SK-N-SH (cell line): ENCODE data around the gene DCK. TPM values are rescaled to one million over a fixed set of nuclear protein-coding genes. Genes with fewer than 3 reads are reported as not detected.

Experiments used
- CTCF ChIA-PET: fragments of 300-600, 350-600 bp; formaldehyde crosslinking; extraction: SDS; loops from one replicate; lab custom pipeline; 2021; lab: Yijun Ruan, JAX
- POLR2A ChIA-PET: fragments of 350-600 bp; sonication (Branson Sonifier 250); formaldehyde crosslinking; extraction: SDS; loops from one replicate; lab custom pipeline; 2020; ENCODE audit warnings: antibody characterized with exemption, inconsistent platforms; lab: Yijun Ruan, JAX
- DNase-seq: peaks from one replicate; pipeline ENCODE4 v3.0.0; 2012
- H2AFZ ChIP-seq: fragments of 200-600 bp; sonication (generic); 2 replicates; pipeline ENCODE4 v1.8.1; 2016; ENCODE audit warnings: antibody characterized with exemption, mild to moderate bottlenecking, low read depth
- H3F3A ChIP-seq: fragments of 200-600 bp; sonication (generic); replicated peaks from 2 replicates; pipeline ENCODE3; 2016; ENCODE audit warnings: antibody characterized with exemption, mild to moderate bottlenecking; ENCODE audit not compliant: insufficient read depth
- H3K27ac ChIP-seq, 2 experiments: fragments of 200-500 bp in 1 of 2; fragments of 200-600 bp in 1 of 2; sonication (Bioruptor generic) in 1 of 2; sonication (generic), shearing (Covaris generic) in 1 of 2; 2 replicates each; pipeline versions ENCODE4 v1.5.1 to v1.6.1; 2014 to 2016; ENCODE audit warnings: low read depth in 2 of 2, inconsistent platforms in 1 of 2, low read length in 1 of 2, mild to moderate bottlenecking in 1 of 2, mixed read lengths in 1 of 2
- H3K27me3 ChIP-seq: fragments of 200-600 bp; sonication (generic), shearing (Covaris generic); 2 replicates; pipeline ENCODE4 v1.6.1; 2016; ENCODE audit warnings: mixed run types; ENCODE audit not compliant: insufficient read depth
- H3K36me3 ChIP-seq, 2 experiments: fragments of 200-500 bp in 1 of 2; fragments of 200-600 bp in 1 of 2; sonication (Bioruptor generic) in 1 of 2; sonication (generic) in 1 of 2; replicated peaks in 1 of 2; 2 replicates each; pipeline versions ENCODE3 to v1.5.1; 2014 to 2016; ENCODE audit warnings: low read length in 1 of 2, mild to moderate bottlenecking in 1 of 2; ENCODE audit not compliant: insufficient read depth in 2 of 2, control insufficient read depth in 1 of 2
- H3K4me1 ChIP-seq, 2 experiments: fragments of 200-500 bp in 1 of 2; fragments of 200-600 bp in 1 of 2; sonication (Bioruptor generic) in 1 of 2; sonication (generic), shearing (Covaris generic) in 1 of 2; 2 replicates each; pipeline versions ENCODE4 v1.5.1 to v1.6.1; 2014 to 2016; ENCODE audit warnings: low read depth in 1 of 2, low read length in 1 of 2, mixed run types in 1 of 2; ENCODE audit not compliant: insufficient read depth in 2 of 2, control insufficient read depth in 1 of 2
- H3K4me2 ChIP-seq: fragments of 200-600 bp; sonication (generic), shearing (Covaris generic); 2 replicates; pipeline ENCODE4 v1.6.1; 2017; ENCODE audit warnings: mixed run types
- H3K4me3 ChIP-seq, 2 experiments: fragments of 200-500 bp in 1 of 2; fragments of 200-600 bp in 1 of 2; sonication (Bioruptor generic) in 1 of 2; sonication (generic), shearing (Covaris generic) in 1 of 2; 2 replicates each; pipeline versions ENCODE4 v1.5.1 to v1.8.1; 2014 to 2016; ENCODE audit warnings: low read depth in 2 of 2, inconsistent platforms in 1 of 2, low read length in 1 of 2, mild to moderate bottlenecking in 1 of 2, mixed read lengths in 1 of 2, moderate library complexity in 1 of 2
- H3K79me2 ChIP-seq: fragments of 200-600 bp; sonication (generic); 2 replicates; pipeline ENCODE4 v1.8.1; 2017; ENCODE audit warnings: mild to moderate bottlenecking; ENCODE audit not compliant: insufficient read depth
- H3K9ac ChIP-seq: fragments of 200-600 bp; sonication (generic); 2 replicates; pipeline ENCODE4 v1.6.1; 2017; ENCODE audit warnings: mixed run types
- H3K9me2 ChIP-seq: fragments of 200-600 bp; sonication (generic); 2 replicates; pipeline ENCODE4 v1.6.1; 2017; ENCODE audit warnings: mixed run types
- H3K9me3 ChIP-seq: fragments of 200-600 bp; sonication (generic); 2 replicates; pipeline ENCODE4 v1.6.1; 2017; ENCODE audit warnings: mixed run types, mild to moderate bottlenecking, moderate library complexity
- H4K20me1 ChIP-seq: fragments of 200-600 bp; sonication (generic); 2 replicates; pipeline ENCODE4 v1.6.1; 2017; ENCODE audit warnings: mild to moderate bottlenecking, mixed run types; ENCODE audit not compliant: insufficient read depth
- EP300 ChIP-seq, 2 experiments: IDR thresholded peaks; 2 replicates each; pipeline versions ENCODE4 v1.4.0 to v1.6.1; 2012; ENCODE audit warnings: borderline replicate concordance in 1 of 2, low read depth in 1 of 2, low read length in 1 of 2
- GATA2 ChIP-seq: sonication (generic); formaldehyde crosslinking; IDR thresholded peaks from 2 replicates; pipeline ENCODE4 v1.5.0; 2020; ENCODE audit warnings: mild to moderate bottlenecking, missing genetic modification reagents
- MXI1 ChIP-seq: IDR thresholded peaks from 2 replicates; pipeline ENCODE4 v1.6.1; 2012; ENCODE audit warnings: mild to moderate bottlenecking, low read depth, low read length, improper control_type of control experiment
- NFIC ChIP-seq: IDR thresholded peaks from 2 replicates; pipeline ENCODE4 v1.4.0; 2012; ENCODE audit warnings: borderline replicate concordance
- NRF1 ChIP-seq: IDR thresholded peaks from 2 replicates; pipeline ENCODE4 v1.6.1; 2012; ENCODE audit warnings: low read depth, mild to moderate bottlenecking, low read length
- RCOR1 ChIP-seq: fragments of 150-350 bp; IDR thresholded peaks from 2 replicates; pipeline ENCODE4 v1.6.1; 2017; ENCODE audit warnings: antibody characterized with exemption, low read length
- REST ChIP-seq: IDR thresholded peaks from 2 replicates; pipeline ENCODE4 v1.6.1; 2012; ENCODE audit warnings: mild to moderate bottlenecking, low read depth, low read length, moderate library complexity
- SMC3 ChIP-seq: IDR thresholded peaks from 2 replicates; pipeline ENCODE4 v1.6.1; 2012; ENCODE audit warnings: low read depth, low read length, improper control_type of control experiment
- TAF1 ChIP-seq: IDR thresholded peaks from 2 replicates; pipeline ENCODE4 v1.6.1; 2012; ENCODE audit warnings: low read depth, mild to moderate bottlenecking, low read length, moderate library complexity, borderline replicate concordance
- TCF12 ChIP-seq: IDR thresholded peaks from 2 replicates; pipeline ENCODE4 v1.4.0; 2012
- YY1 ChIP-seq: IDR thresholded peaks from 2 replicates; pipeline ENCODE4 v1.4.0; 2012; ENCODE audit warnings: low read depth, mild to moderate bottlenecking
- ZBTB33 ChIP-seq: IDR thresholded peaks from 2 replicates; pipeline ENCODE4 v1.4.0; 2012; ENCODE audit warnings: low read depth, borderline replicate concordance
- WGBS: methylation state at CpG from one replicate; pipeline ENCODE4 v1.1.6; 2017; ENCODE audit warnings: low lambda C conversion rate; 5-methylcytosine and 5-hydroxymethylcytosine counted together
- polyA plus RNA-seq, 3 experiments: library from polyadenylated mRNA; depleted of rRNA; stranded (reverse); fragments of >200 nt; gene quantifications; 2 replicates each; pipeline ENCODE4 v1.2.3, GENCODE V29; 2012
- TF ChIP-seq, protein P1 (sequence below): IDR thresholded peaks from 2 replicates; pipeline ENCODE4; 2012
- TF ChIP-seq, protein P2 (sequence below): IDR thresholded peaks from 2 replicates; pipeline ENCODE4 v1.4.0; 2012; ENCODE audit warnings: low read depth

The DCK gene
- polyA plus RNA-seq, 1 of the 3 experiments (the other 2 are of a cell fraction): 5.7 TPM

GRCh38 chr4:70979445-70980008, 13.9 kb upstream of the DCK start:
- DNase-seq: no peak
- no peaks in the 10 kb centered on the region; a peak in 1 of 4 replicates for H3K4me1 ChIP-seq
- H2AFZ ChIP-seq: no peak overlapping the region
- H3K27ac ChIP-seq: peak overlapping the region in 1 of 2 experiments; percentile 70; a peak in 1 of 4 replicates
- no peaks in the 10 kb centered on the region for H3F3A ChIP-seq
- H3K9ac ChIP-seq: no peak overlapping the region
- H3K36me3 ChIP-seq: peaks cover 34 to 40% of the 10 kb centered on the region in 2 experiments
- H3K4me2 ChIP-seq: no peak overlapping the region
- POLR2A ChIA-PET: no interaction called here
- WGBS: 64% methylated on average over 1 of the region's 1 CpG
- H4K20me1 ChIP-seq: no peaks in the 10 kb centered on the region
- no peaks in the 10 kb centered on the region for H3K9me3 ChIP-seq
- no peaks in the 10 kb centered on the region for H3K79me2 ChIP-seq
- H3K9me2 ChIP-seq: no peaks in the 10 kb centered on the region
- H3K4me3 ChIP-seq: no peak overlapping the region
- TF ChIP-seq TCF12: peak; percentile 45; the same call in 1 of the 2 replicates
- 0 out of 4 replicates have a peak, but pooled peaks of 1 of the 2 experiments have one; percentile 16 for TF ChIP-seq EP300 (IDR thresholded peaks at IDR 0.05; ENCODE audit: borderline replicate concordance in 1 of 2, low read depth in 1 of 2, low read length in 1 of 2)
- TF ChIP-seq, protein P1, sequence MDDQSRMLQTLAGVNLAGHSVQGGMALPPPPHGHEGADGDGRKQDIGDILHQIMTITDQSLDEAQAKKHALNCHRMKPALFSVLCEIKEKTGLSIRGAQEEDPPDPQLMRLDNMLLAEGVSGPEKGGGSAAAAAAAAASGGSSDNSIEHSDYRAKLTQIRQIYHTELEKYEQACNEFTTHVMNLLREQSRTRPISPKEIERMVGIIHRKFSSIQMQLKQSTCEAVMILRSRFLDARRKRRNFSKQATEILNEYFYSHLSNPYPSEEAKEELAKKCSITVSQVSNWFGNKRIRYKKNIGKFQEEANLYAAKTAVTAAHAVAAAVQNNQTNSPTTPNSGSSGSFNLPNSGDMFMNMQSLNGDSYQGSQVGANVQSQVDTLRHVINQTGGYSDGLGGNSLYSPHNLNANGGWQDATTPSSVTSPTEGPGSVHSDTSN: peak; percentile 49
- no peak for TF ChIP-seq REST
- TF ChIP-seq, all 33 proteins: peak for 3
- no peaks in the 10 kb centered on the region for H3K27me3 ChIP-seq
- CTCF ChIA-PET: no interaction called here

DNA sequence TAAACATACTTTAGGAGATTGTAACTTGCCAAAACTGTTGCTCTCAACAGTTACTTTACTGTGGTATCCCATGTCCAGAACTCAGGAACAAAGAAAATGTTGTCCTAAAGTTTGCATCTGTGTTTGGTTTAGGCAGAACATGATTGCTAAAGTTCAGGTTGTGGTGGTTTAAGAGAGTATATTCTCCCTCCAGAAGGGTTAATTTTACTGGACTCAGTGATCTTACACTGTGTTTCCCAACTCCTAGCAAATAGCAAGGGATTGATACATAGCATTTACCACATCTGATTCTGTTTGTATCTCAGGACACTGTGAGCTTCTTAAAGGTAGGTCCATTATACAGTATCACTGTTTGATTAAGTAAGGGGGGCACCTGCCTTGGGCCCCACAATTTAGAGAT, 13.3 kb upstream of the DCK start:
- Histone ChIP-seq H3K4me2 (no peak overlapping the region), H3K36me3 (peaks cover 32 to 35% of the 10 kb centered on the region in 2 experiments), H3K9me2 (no peaks in the 10 kb centered on the region), H3K9me3 (no peaks in the 10 kb centered on the region), H3K79me2 (no peaks in the 10 kb centered on the region), H3K4me1 (no peaks in the 10 kb centered on the region; a peak in 1 of 4 replicates), H3K27ac (peak overlapping the region in 1 of 2 experiments; percentile 70; a peak in 1 of 4 replicates), H3K9ac (no peak overlapping the region), H3F3A (no peaks in the 10 kb centered on the region), H3K27me3 (no peaks in the 10 kb centered on the region), H3K4me3 (no peak overlapping the region), H2AFZ (no peak overlapping the region), H4K20me1 (no peaks in the 10 kb centered on the region)
- ChIA-PET POLR2A (no interaction called here), CTCF (no interaction called here)
- DNase-seq: no peak
- TF ChIP-seq MXI1: no peak
- TF ChIP-seq NFIC: no peak
- TF ChIP-seq GATA2 (CRISPR knock-in tag): no peak
- no peak for TF ChIP-seq SMC3
- TF ChIP-seq NRF1: no peak
- TF ChIP-seq, protein P1: no peak
- TF ChIP-seq, protein P2, sequence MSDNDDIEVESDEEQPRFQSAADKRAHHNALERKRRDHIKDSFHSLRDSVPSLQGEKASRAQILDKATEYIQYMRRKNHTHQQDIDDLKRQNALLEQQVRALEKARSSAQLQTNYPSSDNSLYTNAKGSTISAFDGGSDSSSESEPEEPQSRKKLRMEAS: no peak
- no peak for TF ChIP-seq ZBTB33
- TF ChIP-seq TAF1: no peak
- TF ChIP-seq YY1: no peak
- TF ChIP-seq RCOR1: no peak
- TF ChIP-seq REST: no peak
